ENCODE measurements around the gene FNDC11.

The FNDC11 gene

DNA sequence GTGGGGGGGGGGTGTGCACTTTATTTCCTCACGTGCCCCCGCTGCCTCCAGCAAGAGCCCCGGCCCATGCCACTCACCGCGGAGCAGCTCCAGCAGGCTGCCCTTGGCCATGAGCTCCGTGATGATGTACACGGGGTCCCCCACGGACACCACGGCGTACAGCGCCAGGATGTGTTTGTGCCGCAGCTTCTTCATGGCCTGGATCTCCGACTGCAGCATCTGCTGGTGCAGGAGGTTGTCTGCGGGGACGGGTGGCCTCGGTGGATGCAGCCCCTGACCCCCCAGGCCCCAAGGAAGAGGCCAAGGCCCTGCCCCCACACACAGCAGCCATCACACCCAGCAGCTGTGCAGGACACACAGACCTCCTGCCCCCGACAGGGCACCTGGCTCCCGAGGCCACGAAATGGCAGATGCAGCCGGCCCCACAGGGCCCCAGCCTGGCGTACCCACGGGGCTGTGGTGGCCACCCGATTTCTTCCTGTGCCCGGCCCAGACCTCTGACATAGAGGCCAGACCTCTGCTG, 21.4 kb upstream of the FNDC11 start:
- Histone ChIP-seq H3K27me3 (ENCODE audit: insufficient read depth, low read length, poor library complexity) (no peaks in the 10 kb centered on the region), H3K18ac (ENCODE audit: low read length) (no peak overlapping the region), H3K36me3 (ENCODE audit: control insufficient read depth, insufficient read depth, low read length) (no peaks in the 10 kb centered on the region), H3K79me1 (ENCODE audit: low read length) (no peaks in the 10 kb centered on the region), H3K9ac (ENCODE audit: low read length) (no peak overlapping the region), H2AK5ac (ENCODE audit: low read length) (no peak overlapping the region), H2BK5ac (ENCODE audit: low read length) (no peak overlapping the region), H3K4me2 (ENCODE audit: low read length) (no peak overlapping the region), H3K23ac (ENCODE audit: low read length) (no peak overlapping the region), H4K5ac (ENCODE audit: low read length) (no peak overlapping the region), H3K56ac (ENCODE audit: low read length) (no peak overlapping the region), H3K4me3 (ENCODE audit: low read length) (no peak overlapping the region), H3K27ac (ENCODE audit: low read depth, low read length) (no peak overlapping the region), H4K8ac (ENCODE audit: low read depth, low read length) (no peak overlapping the region), H3K4ac (ENCODE audit: low read depth, low read length) (no peak overlapping the region), H3K79me2 (ENCODE audit: control insufficient read depth, insufficient read depth, low read length) (no peaks in the 10 kb centered on the region), H3K4me1 (ENCODE audit: control insufficient read depth, low read depth, low read length) (no peaks in the 10 kb centered on the region), H2BK120ac (ENCODE audit: low read depth, low read length) (no peak overlapping the region), H2BK15ac (replicated peaks; ENCODE audit: low read depth) (no peak overlapping the region)
- no peak for DNase-seq
- no CpG with 5 or more reads among the region's 24 CpGs for WGBS (ENCODE audit: extremely low coverage, insufficient coverage, low lambda C conversion rate)

DNA sequence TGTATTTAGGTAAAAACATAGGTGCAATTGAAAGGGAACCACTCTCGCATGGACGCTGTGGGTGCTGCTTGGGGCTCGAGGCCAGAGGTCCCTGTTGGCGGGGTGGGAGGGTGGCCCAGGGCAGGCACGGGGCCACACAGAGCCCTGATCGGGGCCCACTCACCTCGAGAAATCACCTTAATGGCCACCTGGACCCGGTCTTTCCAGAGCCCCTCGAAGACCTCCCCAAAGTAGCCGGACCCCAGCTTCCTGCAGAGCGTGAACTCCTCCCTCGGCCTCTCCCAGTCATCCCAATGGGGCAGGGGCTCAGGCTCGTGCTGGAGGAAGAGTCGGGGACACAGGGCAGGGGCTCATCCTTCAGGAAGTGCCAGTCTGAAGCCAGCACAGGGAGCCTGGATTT, 20.6 kb upstream of the FNDC11 start:
- Histone ChIP-seq H2BK120ac (ENCODE audit: low read depth, low read length) (no peak overlapping the region), H4K8ac (ENCODE audit: low read depth, low read length) (no peak overlapping the region), H3K4ac (ENCODE audit: low read depth, low read length) (no peak overlapping the region), H3K36me3 (ENCODE audit: control insufficient read depth, insufficient read depth, low read length) (no peaks in the 10 kb centered on the region), H3K9ac (ENCODE audit: low read length) (no peak overlapping the region), H2BK15ac (replicated peaks; ENCODE audit: low read depth) (no peak overlapping the region), H2AK5ac (ENCODE audit: low read length) (no peak overlapping the region), H3K4me2 (ENCODE audit: low read length) (no peak overlapping the region), H3K27ac (ENCODE audit: low read depth, low read length) (no peak overlapping the region), H3K79me1 (ENCODE audit: low read length) (no peaks in the 10 kb centered on the region), H3K56ac (ENCODE audit: low read length) (no peak overlapping the region), H3K4me3 (ENCODE audit: low read length) (no peak overlapping the region), H2BK5ac (ENCODE audit: low read length) (no peak overlapping the region), H4K5ac (ENCODE audit: low read length) (no peak overlapping the region), H3K27me3 (ENCODE audit: insufficient read depth, low read length, poor library complexity) (no peaks in the 10 kb centered on the region), H3K79me2 (ENCODE audit: control insufficient read depth, insufficient read depth, low read length) (no peaks in the 10 kb centered on the region), H3K18ac (ENCODE audit: low read length) (no peak overlapping the region), H3K23ac (ENCODE audit: low read length) (no peak overlapping the region), H3K4me1 (ENCODE audit: control insufficient read depth, low read depth, low read length) (no peaks in the 10 kb centered on the region)
- WGBS (ENCODE audit: extremely low coverage, insufficient coverage, low lambda C conversion rate) = no CpG with 5 or more reads among the region's 14 CpGs
- no peak for DNase-seq

DNA sequence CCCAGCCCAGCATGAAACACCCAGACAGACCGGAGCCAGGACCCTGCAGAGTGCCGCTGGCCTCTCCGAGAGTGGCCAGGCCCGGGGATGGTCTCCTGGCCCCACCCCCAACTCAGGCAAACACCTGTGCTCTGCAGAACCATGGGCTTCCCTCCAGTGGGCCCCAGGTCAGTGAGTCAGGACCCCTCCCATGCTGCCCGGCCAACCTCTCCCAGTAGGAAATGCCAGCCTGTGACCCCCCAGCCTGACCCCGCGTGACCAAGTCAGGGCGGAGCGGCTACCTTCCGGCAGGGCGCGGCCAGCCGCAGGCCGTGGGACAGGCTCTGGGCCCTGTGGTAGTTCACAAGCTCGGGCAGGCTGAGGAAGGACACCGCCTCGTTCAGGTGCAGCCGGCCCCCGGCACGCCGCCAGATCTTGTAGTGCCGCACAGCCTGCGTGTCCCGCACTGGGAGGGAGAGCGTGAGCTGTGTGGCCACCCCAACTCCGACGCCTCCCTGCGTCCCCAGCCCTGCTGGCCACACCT, 20.0 kb upstream of the FNDC11 start:
- Histone ChIP-seq H3K4me1 (ENCODE audit: control insufficient read depth, low read depth, low read length) (no peaks in the 10 kb centered on the region), H3K23ac (ENCODE audit: low read length) (no peak overlapping the region), H3K4me2 (ENCODE audit: low read length) (no peak overlapping the region), H2BK120ac (ENCODE audit: low read depth, low read length) (no peak overlapping the region), H2AK5ac (ENCODE audit: low read length) (no peak overlapping the region), H3K27ac (ENCODE audit: low read depth, low read length) (no peak overlapping the region), H4K8ac (ENCODE audit: low read depth, low read length) (no peak overlapping the region), H2BK5ac (ENCODE audit: low read length) (no peak overlapping the region), H3K56ac (ENCODE audit: low read length) (no peak overlapping the region), H3K4ac (ENCODE audit: low read depth, low read length) (no peak overlapping the region), H4K5ac (ENCODE audit: low read length) (no peak overlapping the region), H3K27me3 (ENCODE audit: insufficient read depth, low read length, poor library complexity) (no peaks in the 10 kb centered on the region), H3K9ac (ENCODE audit: low read length) (no peak overlapping the region), H3K79me1 (ENCODE audit: low read length) (no peaks in the 10 kb centered on the region), H3K18ac (ENCODE audit: low read length) (no peak overlapping the region), H3K79me2 (ENCODE audit: control insufficient read depth, insufficient read depth, low read length) (no peaks in the 10 kb centered on the region), H3K4me3 (ENCODE audit: low read length) (no peak overlapping the region), H2BK15ac (replicated peaks; ENCODE audit: low read depth) (no peak overlapping the region), H3K36me3 (ENCODE audit: control insufficient read depth, insufficient read depth, low read length) (no peaks in the 10 kb centered on the region)
- no peak for DNase-seq
- no CpG with 5 or more reads among the region's 28 CpGs for WGBS (ENCODE audit: extremely low coverage, insufficient coverage, low lambda C conversion rate)

DNA sequence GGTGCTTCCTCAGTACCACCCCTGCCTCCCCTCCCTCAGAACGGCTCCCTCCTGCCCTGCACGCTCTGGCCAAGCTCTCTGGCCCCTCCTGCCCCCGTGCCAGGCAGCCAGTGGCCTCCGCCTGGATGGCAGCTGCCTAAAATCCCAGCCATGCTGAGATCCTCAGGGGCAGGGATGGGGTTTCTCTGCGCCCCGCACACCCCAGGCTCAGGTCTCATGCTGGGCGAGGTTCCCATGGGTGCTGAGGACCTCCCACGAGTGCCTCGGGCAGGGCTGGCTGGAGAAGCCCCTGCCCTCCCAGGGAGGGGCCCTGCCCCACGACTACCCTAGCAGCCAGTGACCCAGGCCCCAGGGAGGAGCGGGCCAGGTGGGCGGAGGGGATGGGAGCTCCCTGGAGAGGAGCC, 19.5 kb upstream of the FNDC11 start:
- no peaks in the 10 kb centered on the region for H3K79me1 ChIP-seq (ENCODE audit: low read length)
- no peak overlapping the region for H3K56ac ChIP-seq (ENCODE audit: low read length)
- H4K8ac ChIP-seq (ENCODE audit: low read depth, low read length) = no peak overlapping the region
- H3K4ac ChIP-seq (ENCODE audit: low read depth, low read length) = no peak overlapping the region
- no peak overlapping the region for H2AK5ac ChIP-seq (ENCODE audit: low read length)
- no peak overlapping the region for H3K27ac ChIP-seq (ENCODE audit: low read depth, low read length)
- H3K4me1 ChIP-seq (ENCODE audit: control insufficient read depth, low read depth, low read length) = no peaks in the 10 kb centered on the region
- H3K4me3 ChIP-seq (ENCODE audit: low read length) = no peak overlapping the region
- H3K79me2 ChIP-seq (ENCODE audit: control insufficient read depth, insufficient read depth, low read length) = no peaks in the 10 kb centered on the region
- WGBS (ENCODE audit: extremely low coverage, insufficient coverage, low lambda C conversion rate) = no CpG with 5 or more reads among the region's 12 CpGs
- no peak overlapping the region for H3K4me2 ChIP-seq (ENCODE audit: low read length)
- no peaks in the 10 kb centered on the region for H3K36me3 ChIP-seq (ENCODE audit: control insufficient read depth, insufficient read depth, low read length)
- H3K23ac ChIP-seq (ENCODE audit: low read length) = no peak overlapping the region
- H4K5ac ChIP-seq (ENCODE audit: low read length) = no peak overlapping the region
- no peak overlapping the region for H2BK15ac ChIP-seq (replicated peaks; ENCODE audit: low read depth)
- H3K27me3 ChIP-seq (ENCODE audit: insufficient read depth, low read length, poor library complexity) = no peaks in the 10 kb centered on the region
- no peak for DNase-seq
- H2BK5ac ChIP-seq (ENCODE audit: low read length) = no peak overlapping the region
- no peak overlapping the region for H3K9ac ChIP-seq (ENCODE audit: low read length)
- H3K18ac ChIP-seq (ENCODE audit: low read length) = no peak overlapping the region
- H2BK120ac ChIP-seq (ENCODE audit: low read depth, low read length) = no peak overlapping the region

DNA sequence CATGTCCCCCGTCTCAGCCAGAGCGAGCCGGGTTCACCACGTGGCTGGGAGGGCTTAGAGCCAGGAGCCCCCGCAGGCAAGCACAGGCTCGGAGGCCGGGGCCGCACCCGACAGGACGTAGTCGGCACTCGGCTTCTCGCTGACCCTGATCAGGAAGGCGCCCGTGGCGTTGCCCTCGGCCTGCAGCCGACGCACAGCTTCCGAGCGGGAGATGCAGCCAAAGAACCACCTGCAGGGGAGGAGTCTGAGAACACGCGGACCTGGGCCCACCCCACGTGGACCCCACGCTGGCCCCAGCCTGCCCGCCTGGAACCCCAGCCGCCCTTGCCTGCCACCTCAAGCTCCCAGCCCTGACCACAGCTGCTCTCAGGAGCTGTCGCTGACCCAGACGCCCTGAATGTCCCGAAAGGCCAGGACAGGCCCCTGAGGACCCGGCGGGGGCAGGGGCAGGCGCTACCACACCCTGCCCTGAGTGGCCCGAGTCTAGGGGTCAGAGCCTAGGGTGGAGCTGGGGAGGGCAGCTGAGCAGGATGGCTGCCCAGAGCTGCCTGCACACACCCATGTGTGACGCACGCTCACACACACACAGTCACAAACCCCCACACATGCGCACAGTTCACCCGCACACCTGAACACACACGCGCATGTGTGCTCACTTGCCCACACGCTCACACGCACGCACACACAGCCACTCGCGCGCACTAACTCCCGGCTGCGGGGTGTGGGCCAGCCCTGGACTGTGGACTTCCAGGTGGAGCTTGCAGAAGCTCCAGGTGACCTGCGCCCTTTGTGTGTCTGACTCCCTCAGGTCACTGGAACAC, 18.9 kb upstream of the FNDC11 start:
- Histone ChIP-seq H3K79me1 (ENCODE audit: low read length) (no peaks in the 10 kb centered on the region), H3K23ac (ENCODE audit: low read length) (no peak overlapping the region), H3K79me2 (ENCODE audit: control insufficient read depth, insufficient read depth, low read length) (no peaks in the 10 kb centered on the region), H3K27ac (ENCODE audit: low read depth, low read length) (no peak overlapping the region), H4K5ac (ENCODE audit: low read length) (no peak overlapping the region), H3K56ac (ENCODE audit: low read length) (no peak overlapping the region), H3K9ac (ENCODE audit: low read length) (no peak overlapping the region), H4K8ac (ENCODE audit: low read depth, low read length) (no peak overlapping the region), H3K18ac (ENCODE audit: low read length) (no peak overlapping the region), H3K27me3 (ENCODE audit: insufficient read depth, low read length, poor library complexity) (no peaks in the 10 kb centered on the region), H3K4me1 (ENCODE audit: control insufficient read depth, low read depth, low read length) (no peaks in the 10 kb centered on the region), H3K36me3 (ENCODE audit: control insufficient read depth, insufficient read depth, low read length) (no peaks in the 10 kb centered on the region), H2AK5ac (ENCODE audit: low read length) (no peak overlapping the region), H3K4ac (ENCODE audit: low read depth, low read length) (no peak overlapping the region), H2BK120ac (ENCODE audit: low read depth, low read length) (no peak overlapping the region), H3K4me2 (ENCODE audit: low read length) (no peak overlapping the region), H2BK15ac (replicated peaks; ENCODE audit: low read depth) (no peak overlapping the region), H3K4me3 (ENCODE audit: low read length) (no peak overlapping the region), H2BK5ac (ENCODE audit: low read length) (no peak overlapping the region)
- no CpG with 5 or more reads among the region's 49 CpGs for WGBS (ENCODE audit: extremely low coverage, insufficient coverage, low lambda C conversion rate)
- no peak for DNase-seq
